ENCODE results near the gene CTNNAL1. TPM values are rescaled to one million over a fixed set of nuclear protein-coding genes. Genes with fewer than 3 reads are reported as not detected.
"Not testable (repeated sequence)": the region's sequence is repeated elsewhere in the genome, so short reads cannot be mapped to it uniquely, and the experiment has no call there.

CTNNAL1 gene
- total RNA-seq, 2 experiments from 2014 or later, result 4.9 to 5.3 TPM

- peaks cover 96% of the 10 kb centered on the region for H3K36me3 Mint-ChIP-seq (ENCODE audit: low read depth)
- DNase-seq (no peak), ATAC-seq (ENCODE audit: poor library complexity) (no peak)
- ChIA-PET POLR2A (no interaction called here), CTCF (no interaction called here)
- Histone ChIP-seq H3K36me3 (ENCODE audit: insufficient read depth, low read length) (peaks cover 78% of the 10 kb centered on the region), H3K4me3 (ENCODE audit: low read length) (no peak overlapping the region), H3K4me1 (ENCODE audit: insufficient read depth, low read length) (no peaks in the 10 kb centered on the region), H3K27ac (ENCODE audit: low read depth in 1 of 2, low read length in 2 of 2) (no peak overlapping the region), H3K27me3 (ENCODE audit: control insufficient read depth in 1 of 2, insufficient read depth in 2 of 2, low read length in 2 of 2) (no peaks in the 10 kb centered on the region), H3K9me3 (ENCODE audit: control insufficient read depth in 1 of 2, insufficient read depth in 1 of 2, low read length in 2 of 2) (no peaks in the 10 kb centered on the region)
- H3K4me1 Mint-ChIP-seq (ENCODE audit: low read depth), result no peaks in the 10 kb centered on the region
- H3K4me3 Mint-ChIP-seq, result no peak overlapping the region
- intact Hi-C loops (cut with DNase I, micrococcal nuclease), result loop anchor here in 1 of 2 experiments (5.0 kb wide), 1 partner anchor 52 kb away; no protein-coding TSS in a partner anchor
- no peaks in the 10 kb centered on the region for H3K27me3 Mint-ChIP-seq
- H3K9me3 Mint-ChIP-seq, result no peaks in the 10 kb centered on the region
- TF ChIP-seq CTCF (IDR thresholded peaks at IDR 0.05), result no peak
- no peak overlapping the region for H3K27ac Mint-ChIP-seq
Measured at GRCh38 chr9:108900176-108900575, 113.1 kb downstream of the CTNNAL1 start.

GRCh38 chr9:108899023-108899695, 114.1 kb downstream of the CTNNAL1 start:
- H3K27me3 Mint-ChIP-seq; H3K9me3 ChIP-seq (ENCODE audit: control insufficient read depth in 1 of 2, insufficient read depth in 1 of 2, low read length in 2 of 2); H3K4me3 Mint-ChIP-seq; DNase-seq; H3K27me3 ChIP-seq (ENCODE audit: control insufficient read depth in 1 of 2, insufficient read depth in 2 of 2, low read length in 2 of 2); H3K27ac ChIP-seq (ENCODE audit: low read depth in 1 of 2, low read length in 2 of 2); H3K4me3 ChIP-seq (ENCODE audit: low read length); H3K4me1 Mint-ChIP-seq (ENCODE audit: low read depth); ATAC-seq (ENCODE audit: poor library complexity); POLR2A ChIA-PET; intact Hi-C loops (cut with DNase I, micrococcal nuclease); H3K9me3 Mint-ChIP-seq; H3K27ac Mint-ChIP-seq; H3K4me1 ChIP-seq (ENCODE audit: insufficient read depth, low read length); CTCF ChIA-PET: not testable (repeated sequence)
- H3K36me3 Mint-ChIP-seq (ENCODE audit: low read depth), result peaks cover 99% of the 10 kb centered on the region
- H3K36me3 ChIP-seq (ENCODE audit: insufficient read depth, low read length), result peaks cover 81% of the 10 kb centered on the region

GRCh38 chr9:108897324-108898096, 115.8 kb downstream of the CTNNAL1 start:
- Histone ChIP-seq H3K4me1 (ENCODE audit: insufficient read depth, low read length) (no peaks in the 10 kb centered on the region), H3K36me3 (ENCODE audit: insufficient read depth, low read length) (peaks cover 84% of the 10 kb centered on the region), H3K4me3 (ENCODE audit: low read length) (no peak overlapping the region), H3K27ac (ENCODE audit: low read depth in 1 of 2, low read length in 2 of 2) (no peak overlapping the region), H3K9me3 (ENCODE audit: control insufficient read depth in 1 of 2, insufficient read depth in 1 of 2, low read length in 2 of 2) (no peaks in the 10 kb centered on the region), H3K27me3 (ENCODE audit: control insufficient read depth in 1 of 2, insufficient read depth in 2 of 2, low read length in 2 of 2) (no peaks in the 10 kb centered on the region)
- Mint-ChIP-seq H3K4me3 (no peak overlapping the region), H3K9me3 (no peaks in the 10 kb centered on the region), H3K27me3 (no peaks in the 10 kb centered on the region), H3K4me1 (ENCODE audit: low read depth) (no peaks in the 10 kb centered on the region), H3K27ac (no peak overlapping the region), H3K36me3 (ENCODE audit: low read depth) (peaks cover 100% of the 10 kb centered on the region)
- CTCF ChIA-PET, result no interaction called here
- ATAC-seq (ENCODE audit: poor library complexity), result no peak
- DNase-seq, result no peak
- POLR2A ChIA-PET, result no interaction called here
- intact Hi-C loops (cut with DNase I, micrococcal nuclease), result no loop called here
- no peak for TF ChIP-seq CTCF (IDR thresholded peaks at IDR 0.05)
